Loucy (cell line): ENCODE data around the gene PVALB.

ENCODE experiments used
- EZH2phosphoT487 ChIP-seq: fragments of 200-600 bp; IDR thresholded peaks from 2 replicates; pipeline ENCODE4 v1.6.1; 2018; ENCODE audit warnings: antibody characterized with exemption, mild to moderate bottlenecking, moderate library complexity, borderline replicate concordance
- TF ChIP-seq, protein P1 (sequence below): fragments of 200-600 bp; sonication (generic); conservative IDR thresholded peaks from 2 replicates; pipeline ENCODE4 v1.5.1; 2014; ENCODE audit warnings: mild to moderate bottlenecking, antibody characterized with exemption, low read length

- TF ChIP-seq, protein P1, sequence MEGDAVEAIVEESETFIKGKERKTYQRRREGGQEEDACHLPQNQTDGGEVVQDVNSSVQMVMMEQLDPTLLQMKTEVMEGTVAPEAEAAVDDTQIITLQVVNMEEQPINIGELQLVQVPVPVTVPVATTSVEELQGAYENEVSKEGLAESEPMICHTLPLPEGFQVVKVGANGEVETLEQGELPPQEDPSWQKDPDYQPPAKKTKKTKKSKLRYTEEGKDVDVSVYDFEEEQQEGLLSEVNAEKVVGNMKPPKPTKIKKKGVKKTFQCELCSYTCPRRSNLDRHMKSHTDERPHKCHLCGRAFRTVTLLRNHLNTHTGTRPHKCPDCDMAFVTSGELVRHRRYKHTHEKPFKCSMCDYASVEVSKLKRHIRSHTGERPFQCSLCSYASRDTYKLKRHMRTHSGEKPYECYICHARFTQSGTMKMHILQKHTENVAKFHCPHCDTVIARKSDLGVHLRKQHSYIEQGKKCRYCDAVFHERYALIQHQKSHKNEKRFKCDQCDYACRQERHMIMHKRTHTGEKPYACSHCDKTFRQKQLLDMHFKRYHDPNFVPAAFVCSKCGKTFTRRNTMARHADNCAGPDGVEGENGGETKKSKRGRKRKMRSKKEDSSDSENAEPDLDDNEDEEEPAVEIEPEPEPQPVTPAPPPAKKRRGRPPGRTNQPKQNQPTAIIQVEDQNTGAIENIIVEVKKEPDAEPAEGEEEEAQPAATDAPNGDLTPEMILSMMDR: no peak
- TF ChIP-seq EZH2phosphoT487: no peak
Observed at GRCh38 chr22:36771356-36772063, 45.3 kb downstream of the PVALB start.
